ENCODE results near the gene ROCK2.
"Not testable (repeated sequence)": the region's sequence is repeated elsewhere in the genome, so short reads cannot be mapped to it uniquely, and the experiment has no call there.

The ROCK2 gene

GRCh38 chr2:11340717-11341116, 3.7 kb downstream of the ROCK2 start:
- DNase-seq (ENCODE audit: low read depth): no peak

- DNase-seq (ENCODE audit: low read depth): no peak
Observed at GRCh38 chr2:11339508-11340083, 4.8 kb downstream of the ROCK2 start.

- no peak for DNase-seq (ENCODE audit: low read depth)
Observed at GRCh38 chr2:11338580-11338979, 5.9 kb downstream of the ROCK2 start.

GRCh38 chr2:11337909-11338308, 6.5 kb downstream of the ROCK2 start:
- no peak for DNase-seq (ENCODE audit: low read depth)

- no peak for DNase-seq (ENCODE audit: low read depth)
Observed at GRCh38 chr2:11336189-11336588, 8.2 kb downstream of the ROCK2 start.

- DNase-seq (ENCODE audit: low read depth): no peak
Observed at GRCh38 chr2:11333427-11334183, 10.8 kb downstream of the ROCK2 start.

GRCh38 chr2:11332596-11332995, 11.8 kb downstream of the ROCK2 start:
- no peak for DNase-seq (ENCODE audit: low read depth)

- DNase-seq (ENCODE audit: low read depth): no peak
Observed at GRCh38 chr2:11330457-11331142, 13.8 kb downstream of the ROCK2 start.

GRCh38 chr2:11329776-11330175, 14.7 kb downstream of the ROCK2 start:
- DNase-seq (ENCODE audit: low read depth): no peak

GRCh38 chr2:11328522-11328921, 15.9 kb downstream of the ROCK2 start:
- DNase-seq (ENCODE audit: low read depth): not testable (repeated sequence)

GRCh38 chr2:11327871-11328270, 16.6 kb downstream of the ROCK2 start:
- no peak for DNase-seq (ENCODE audit: low read depth)

GRCh38 chr2:11326677-11327211, 17.7 kb downstream of the ROCK2 start:
- no peak for DNase-seq (ENCODE audit: low read depth)

- DNase-seq (ENCODE audit: low read depth): no peak
Observed at GRCh38 chr2:11325961-11326676, 18.3 kb downstream of the ROCK2 start.

- no peak for DNase-seq (ENCODE audit: low read depth)
Observed at GRCh38 chr2:11321847-11322246, 22.6 kb downstream of the ROCK2 start.

GRCh38 chr2:11320698-11321492, 23.5 kb downstream of the ROCK2 start:
- DNase-seq (ENCODE audit: low read depth): no peak

- no peak for DNase-seq (ENCODE audit: low read depth)
Observed at GRCh38 chr2:11319939-11320338, 24.5 kb downstream of the ROCK2 start.

GRCh38 chr2:11315074-11315705, 29.2 kb downstream of the ROCK2 start:
- no peak for DNase-seq (ENCODE audit: low read depth)

GRCh38 chr2:11314487-11314886, 29.9 kb downstream of the ROCK2 start:
- no peak for DNase-seq (ENCODE audit: low read depth)

GRCh38 chr2:11312770-11313471, 31.5 kb downstream of the ROCK2 start:
- no peak for DNase-seq (ENCODE audit: low read depth)

- DNase-seq (ENCODE audit: low read depth): no peak
Observed at GRCh38 chr2:11311543-11311942, 32.9 kb downstream of the ROCK2 start.

All from activated T-cell treated with anti-CD3 and anti-CD28 coated beads for 48 hours (primary cell).